Measurements from ENCODE around the gene BMP2K. TPM values are rescaled to one million over a fixed set of nuclear protein-coding genes. Genes with fewer than 3 reads are reported as not detected.
"Not testable (repeated sequence)": the region's sequence is repeated elsewhere in the genome, so short reads cannot be mapped to it uniquely, and the experiment has no call there.

BMP2K gene
- total RNA-seq, 5 donors from 2014 or later (not counting 1 experiment from before 2014, with no cell fraction given): 6.7 to 13.4 (median 12.1) TPM

- DNase-seq: no peak
- Mint-ChIP-seq H3K9me3 (no peaks in the 10 kb centered on the region), H3K27ac (no peak overlapping the region), H3K4me1 (peaks cover 0 to 2% (median 1%) of the 10 kb centered on the region in 3 donors), H3K4me3 (no peak overlapping the region), H3K36me3 (peaks cover 14% of the 10 kb centered on the region), H3K27me3 (no peaks in the 10 kb centered on the region)
- Histone ChIP-seq H3K4me1 (ENCODE audit: control insufficient read depth in 1 of 2, extremely low read depth in 1 of 2, insufficient read depth in 2 of 2, low read length in 2 of 2) (no peaks in the 10 kb centered on the region), H3K27ac (ENCODE audit: low read length) (no peak overlapping the region), H3K27me3 (replicated peaks in 1 of 2; ENCODE audit: control insufficient read depth in 2 of 2, extremely low read depth in 1 of 2, insufficient read depth in 2 of 2, low read length in 1 of 2) (no peaks in the 10 kb centered on the region), H3K9me3 (no peaks in the 10 kb centered on the region), H3K36me3 (ENCODE audit: control insufficient read depth in 2 of 2, extremely low read depth in 1 of 2, insufficient read depth in 1 of 2, low read length in 1 of 2) (peaks cover 6 to 11% of the 10 kb centered on the region in 2 donors), H3K4me3 (ENCODE audit: control insufficient read depth in 1 of 2, extremely low read depth in 1 of 2, low read length in 1 of 2) (no peak overlapping the region)
- ChIA-PET CTCF (interaction anchor here (0.6 to 1.7 kb wide), 12 partner anchors 13 to 904 kb away, joined by 3 to 6 read pairs (median 4); no protein-coding TSS in a partner anchor), POLR2A (no interaction called here)
- no peak for ATAC-seq (replicated peaks in 1 of 4)
- WGBS (ENCODE audit: insufficient coverage): 80% methylated on average over 1 of the region's 2 CpGs
These were observed 87.8 kb downstream of the BMP2K start for GRCh38 chr4:78863991-78864390.

DNA sequence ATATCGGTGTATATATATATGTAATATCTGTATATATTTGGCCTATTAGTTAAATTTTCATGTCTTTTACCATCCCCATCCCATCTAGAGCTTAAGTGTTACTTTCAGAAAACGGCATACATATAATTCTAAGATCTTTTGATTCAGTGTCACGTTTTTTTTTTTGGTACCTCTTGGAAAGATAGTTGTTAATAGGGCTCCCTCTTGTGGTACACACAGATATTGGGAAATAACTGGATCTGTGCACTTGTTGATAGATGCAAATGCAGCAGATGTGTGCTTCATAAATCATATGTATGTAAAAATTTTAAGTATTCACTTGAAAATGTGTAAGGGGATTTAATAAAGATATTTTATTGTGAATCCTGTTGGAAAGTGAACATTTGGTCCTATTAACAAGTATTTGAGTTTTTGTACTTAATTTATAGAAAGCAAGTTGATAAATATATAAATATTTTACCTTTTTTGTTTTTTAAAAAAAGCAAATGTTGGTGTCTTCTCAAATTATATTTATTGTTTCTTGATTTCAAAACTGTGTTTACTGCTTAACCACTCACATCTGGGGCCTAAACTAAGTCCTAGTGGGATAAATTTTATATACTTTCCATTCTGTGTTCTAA lies 88.4 kb downstream of the BMP2K start:
- Histone ChIP-seq H3K27ac (ENCODE audit: low read length) (no peak overlapping the region), H3K9me3 (no peaks in the 10 kb centered on the region), H3K4me1 (ENCODE audit: control insufficient read depth in 1 of 2, extremely low read depth in 1 of 2, insufficient read depth in 2 of 2, low read length in 2 of 2) (no peaks in the 10 kb centered on the region), H3K27me3 (replicated peaks in 1 of 2; ENCODE audit: control insufficient read depth in 2 of 2, extremely low read depth in 1 of 2, insufficient read depth in 2 of 2, low read length in 1 of 2) (no peaks in the 10 kb centered on the region), H3K4me3 (ENCODE audit: control insufficient read depth in 1 of 2, extremely low read depth in 1 of 2, low read length in 1 of 2) (no peak overlapping the region), H3K36me3 (ENCODE audit: control insufficient read depth in 2 of 2, extremely low read depth in 1 of 2, insufficient read depth in 1 of 2, low read length in 1 of 2) (peaks cover 6 to 11% of the 10 kb centered on the region in 2 donors)
- DNase-seq: peak in 11 of 35 experiments; percentile 2 to 79 (median 15)
- Mint-ChIP-seq H3K27me3 (no peaks in the 10 kb centered on the region), H3K4me1 (peaks cover 0 to 2% (median 1%) of the 10 kb centered on the region in 3 donors), H3K9me3 (no peaks in the 10 kb centered on the region), H3K4me3 (no peak overlapping the region), H3K27ac (no peak overlapping the region), H3K36me3 (peaks cover 13% of the 10 kb centered on the region)
- peak in 3 of 4 experiments; percentile 38 to 59 (median 48) for ATAC-seq (replicated peaks in 1 of 4)
- ChIA-PET POLR2A (interaction anchor here in 1 of 2 donors (0.6 kb wide), 1 partner anchor 100 kb away, joined by 3 read pairs; no protein-coding TSS in a partner anchor), CTCF (interaction anchor here (0.6 to 1.1 kb wide), 11 partner anchors 13 to 905 kb away, joined by 3 to 6 read pairs (median 3); no protein-coding TSS in a partner anchor)
- WGBS (ENCODE audit: insufficient coverage): no CpG with 5 or more reads among the region's 3 CpGs

DNA sequence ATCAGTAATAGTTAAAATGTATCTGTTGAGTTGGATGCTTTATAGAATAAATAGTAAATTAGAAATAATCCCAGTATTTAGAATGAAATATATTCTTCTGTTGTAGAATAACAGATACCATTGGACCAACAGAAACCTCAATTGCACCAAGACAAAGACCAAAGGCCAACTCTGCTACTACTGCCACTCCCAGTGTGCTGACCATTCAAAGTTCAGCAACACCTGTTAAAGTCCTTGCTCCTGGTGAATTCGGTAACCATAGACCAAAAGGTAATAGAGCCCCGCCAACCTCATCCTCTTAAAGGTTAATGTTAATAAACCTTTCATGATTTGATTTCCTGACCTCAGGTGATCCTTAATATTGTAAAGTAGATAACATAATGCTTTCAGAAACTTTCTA lies 89.3 kb downstream of the BMP2K start:
- Mint-ChIP-seq H3K27me3 (no peaks in the 10 kb centered on the region), H3K36me3 (peaks cover 14% of the 10 kb centered on the region), H3K4me1 (peaks cover 0 to 2% (median 1%) of the 10 kb centered on the region in 3 donors), H3K4me3 (no peak overlapping the region), H3K27ac (no peak overlapping the region), H3K9me3 (no peaks in the 10 kb centered on the region)
- ATAC-seq (replicated peaks in 1 of 4) (no peak), DNase-seq (no peak)
- Histone ChIP-seq H3K36me3 (ENCODE audit: control insufficient read depth in 2 of 2, extremely low read depth in 1 of 2, insufficient read depth in 1 of 2, low read length in 1 of 2) (peaks cover 6 to 11% of the 10 kb centered on the region in 2 donors), H3K27me3 (replicated peaks in 1 of 2; ENCODE audit: control insufficient read depth in 2 of 2, extremely low read depth in 1 of 2, insufficient read depth in 2 of 2, low read length in 1 of 2) (no peaks in the 10 kb centered on the region), H3K27ac (ENCODE audit: low read length) (no peak overlapping the region), H3K9me3 (no peaks in the 10 kb centered on the region), H3K4me3 (ENCODE audit: control insufficient read depth in 1 of 2, extremely low read depth in 1 of 2, low read length in 1 of 2) (no peak overlapping the region), H3K4me1 (ENCODE audit: control insufficient read depth in 1 of 2, extremely low read depth in 1 of 2, insufficient read depth in 2 of 2, low read length in 2 of 2) (no peaks in the 10 kb centered on the region)
- CTCF ChIA-PET: no interaction called here
- POLR2A ChIA-PET: no interaction called here
- WGBS (ENCODE audit: insufficient coverage): no CpG with 5 or more reads among the region's 2 CpGs

GRCh38 chr4:78868712-78869111 lies 92.6 kb downstream of the BMP2K start:
- H3K36me3 Mint-ChIP-seq: peaks cover 40% of the 10 kb centered on the region
- not testable (repeated sequence) for H3K9me3 Mint-ChIP-seq; H3K4me1 ChIP-seq (ENCODE audit: control insufficient read depth in 1 of 2, extremely low read depth in 1 of 2, insufficient read depth in 2 of 2, low read length in 2 of 2); DNase-seq; ATAC-seq (replicated peaks in 1 of 4); H3K27me3 ChIP-seq (replicated peaks in 1 of 2; ENCODE audit: control insufficient read depth in 2 of 2, extremely low read depth in 1 of 2, insufficient read depth in 2 of 2, low read length in 1 of 2); H3K4me3 ChIP-seq (ENCODE audit: control insufficient read depth in 1 of 2, extremely low read depth in 1 of 2, low read length in 1 of 2); H3K27ac Mint-ChIP-seq; H3K9me3 ChIP-seq; H3K27ac ChIP-seq (ENCODE audit: low read length); H3K27me3 Mint-ChIP-seq; H3K4me3 Mint-ChIP-seq; H3K4me1 Mint-ChIP-seq
- 100% methylated on average over 1 of the region's 5 CpGs for WGBS (ENCODE audit: insufficient coverage)
- POLR2A ChIA-PET: interaction anchor here in 1 of 2 donors (0.6 kb wide), 1 partner anchor 42 kb away, joined by 3 read pairs; no protein-coding TSS in a partner anchor
- peaks cover 12 to 15% of the 10 kb centered on the region in 2 donors for H3K36me3 ChIP-seq (ENCODE audit: control insufficient read depth in 2 of 2, extremely low read depth in 1 of 2, insufficient read depth in 1 of 2, low read length in 1 of 2)
- CTCF ChIA-PET: interaction anchor here in 1 of 2 donors (1.0 kb wide), 1 partner anchor 23 kb away, joined by 3 read pairs; no protein-coding TSS in a partner anchor

GRCh38 chr4:78870056-78870455 lies 93.9 kb downstream of the BMP2K start:
- Mint-ChIP-seq H3K4me1 (no peaks in the 10 kb centered on the region), H3K27me3 (no peaks in the 10 kb centered on the region), H3K36me3 (peaks cover 45% of the 10 kb centered on the region), H3K4me3 (no peak overlapping the region), H3K27ac (no peak overlapping the region), H3K9me3 (no peaks in the 10 kb centered on the region)
- ATAC-seq (replicated peaks in 1 of 4) (no peak), DNase-seq (no peak)
- ChIA-PET CTCF (interaction anchor here in 1 of 2 donors (0.6 kb wide), 1 partner anchor 348 kb away, joined by 4 read pairs; no protein-coding TSS in a partner anchor), POLR2A (no interaction called here)
- Histone ChIP-seq H3K36me3 (ENCODE audit: control insufficient read depth in 2 of 2, extremely low read depth in 1 of 2, insufficient read depth in 1 of 2, low read length in 1 of 2) (peaks cover 12 to 15% of the 10 kb centered on the region in 2 donors), H3K27me3 (replicated peaks in 1 of 2; ENCODE audit: control insufficient read depth in 2 of 2, extremely low read depth in 1 of 2, insufficient read depth in 2 of 2, low read length in 1 of 2) (no peaks in the 10 kb centered on the region), H3K4me1 (ENCODE audit: control insufficient read depth in 1 of 2, extremely low read depth in 1 of 2, insufficient read depth in 2 of 2, low read length in 2 of 2) (no peaks in the 10 kb centered on the region), H3K4me3 (ENCODE audit: control insufficient read depth in 1 of 2, extremely low read depth in 1 of 2, low read length in 1 of 2) (no peak overlapping the region), H3K27ac (ENCODE audit: low read length) (no peak overlapping the region), H3K9me3 (no peaks in the 10 kb centered on the region)

- no peak for ATAC-seq (replicated peaks in 1 of 4)
- no peaks in the 10 kb centered on the region for H3K27me3 ChIP-seq (replicated peaks in 1 of 2; ENCODE audit: control insufficient read depth in 2 of 2, extremely low read depth in 1 of 2, insufficient read depth in 2 of 2, low read length in 1 of 2)
- WGBS (ENCODE audit: insufficient coverage): no CpG with 5 or more reads among the region's 5 CpGs
- Mint-ChIP-seq H3K4me3 (no peak overlapping the region), H3K36me3 (peaks cover 28% of the 10 kb centered on the region), H3K27ac (no peak overlapping the region), H3K27me3 (no peaks in the 10 kb centered on the region), H3K9me3 (no peaks in the 10 kb centered on the region), H3K4me1 (peaks cover 0 to 2% (median 0%) of the 10 kb centered on the region in 3 donors)
- H3K9me3 ChIP-seq: no peaks in the 10 kb centered on the region
- H3K4me3 ChIP-seq (ENCODE audit: control insufficient read depth in 1 of 2, extremely low read depth in 1 of 2, low read length in 1 of 2): no peak overlapping the region
- no peak overlapping the region for H3K27ac ChIP-seq (ENCODE audit: low read length)
- ChIA-PET POLR2A (no interaction called here), CTCF (no interaction called here)
- H3K36me3 ChIP-seq (ENCODE audit: control insufficient read depth in 2 of 2, extremely low read depth in 1 of 2, insufficient read depth in 1 of 2, low read length in 1 of 2): peaks cover 0 to 8% of the 10 kb centered on the region in 2 donors
- H3K4me1 ChIP-seq (ENCODE audit: control insufficient read depth in 1 of 2, extremely low read depth in 1 of 2, insufficient read depth in 2 of 2, low read length in 2 of 2): no peaks in the 10 kb centered on the region
- DNase-seq: no peak
These were observed 100.6 kb downstream of the BMP2K start for GRCh38 chr4:78876568-78877320.

All from T-cell (primary cell).